Kidney (tissue), 14 donors: ENCODE data around the gene HCRT. TPM values are rescaled to one million over a fixed set of nuclear protein-coding genes. Genes with fewer than 3 reads are reported as not detected.

Experiments used
- DNase-seq, 5 donors: peaks; one replicate each; pipeline ENCODE4 v3.0.0-alpha.2; 2013 to 2020
- FAIRE-seq: peaks from 2 replicates; lab custom pipeline; 2012; peaks lifted over from hg19 to GRCh38; lab: Jason Lieb, UNC
- H3K27ac ChIP-seq, 2 donors: one replicate each; pipeline ENCODE4 v1.7.0; 2013; ENCODE audit warnings: low read depth in 2 of 2, low read length in 2 of 2, inconsistent platforms in 1 of 2
- H3K27me3 ChIP-seq: one replicate; pipeline ENCODE4 v1.7.1; 2013; ENCODE audit warnings: low read length, inconsistent platforms; ENCODE audit not compliant: control insufficient read depth, insufficient read depth
- H3K36me3 ChIP-seq, 3 donors: one replicate each; pipeline versions ENCODE4 v1.7.0 to v1.7.1; 2013; ENCODE audit warnings: low read length in 3 of 3, control low read depth in 1 of 3, inconsistent platforms in 1 of 3; ENCODE audit not compliant: insufficient read depth in 3 of 3, control insufficient read depth in 2 of 3
- H3K4me1 ChIP-seq, 3 donors: one replicate each; pipeline versions ENCODE4 v1.7.0 to v1.7.1; 2013; ENCODE audit warnings: low read length in 3 of 3, inconsistent platforms in 1 of 3, low read depth in 1 of 3; ENCODE audit not compliant: control insufficient read depth in 2 of 3, insufficient read depth in 2 of 3
- H3K4me3 ChIP-seq, 3 donors: one replicate each; pipeline versions ENCODE4 v1.7.0 to v1.8.1; 2013; ENCODE audit warnings: low read length in 3 of 3, control low read depth in 1 of 3, inconsistent platforms in 1 of 3
- H3K9ac ChIP-seq, 3 donors: one replicate each; pipeline versions ENCODE4 v1.7.0 to v1.7.1; 2013; ENCODE audit warnings: low read length in 3 of 3, control low read depth in 1 of 3, inconsistent platforms in 1 of 3
- H3K9me3 ChIP-seq, 3 donors: one replicate each; pipeline versions ENCODE4 v1.7.0 to v1.7.1; 2013; ENCODE audit warnings: low read length in 3 of 3, control low read depth in 1 of 3, inconsistent platforms in 1 of 3; ENCODE audit not compliant: control insufficient read depth in 2 of 3, insufficient read depth in 1 of 3
- intact Hi-C: fragments of 100-400 bp; cut with DNase I; formaldehyde crosslinking; loops from one replicate; pipeline ENCODE4 v1.11.1; 2022
- polyA plus RNA-seq: library from polyadenylated mRNA; stranded (reverse); fragments of 350-450 nt; fragmentation: Illumina TruSeq; extraction: RNeasy Lipid Tissue Mini Kit (QIAGEN cat#74804); gene quantifications from one replicate; pipeline ENCODE4 v1.2.3, GENCODE V29; 2014; ENCODE audit warnings: low read depth, low replicate concordance; ENCODE audit not compliant: insufficient read depth
- total RNA-seq: library from RNA; stranded (reverse); fragmentation: NEBNext Ultra II Directional; extraction: Animal tissue kit (Norgen Biotek cat#: 25700); gene quantifications from one replicate; pipeline ENCODE4 v1.2.1, GENCODE V29; 2021
- TF ChIP-seq, protein P1 (sequence below): IDR thresholded peaks from 3 replicates; pipeline ENCODE4 v1.5.1; 2012; ENCODE audit warnings: mild to moderate bottlenecking, moderate library complexity, borderline replicate concordance; ENCODE audit not compliant: insufficient read depth; ENCODE audit errors: extremely low read depth
- donor health status: control.
- donor health status: control.
- donor health status: control.
- donor health status: control.
- donor health status: control.
- donor health status: DM: yes; HTN: yes; CAD: no.
- donor health status: Normal renal cell carcinoma (clear cell type).

Gene HCRT
- total and polyA plus RNA-seq, 2 donors from 2014 or later, result not detected

- Histone ChIP-seq H3K9ac (no peak overlapping the region), H3K27me3 (no peaks in the 10 kb centered on the region), H3K27ac (no peak overlapping the region), H3K4me1 (peaks cover 0 to 13% (median 10%) of the 10 kb centered on the region in 3 donors), H3K36me3 (no peaks in the 10 kb centered on the region), H3K9me3 (no peaks in the 10 kb centered on the region), H3K4me3 (no peak overlapping the region)
- FAIRE-seq, result no peak
- intact Hi-C loops, result no loop called here
- TF ChIP-seq, protein P1, sequence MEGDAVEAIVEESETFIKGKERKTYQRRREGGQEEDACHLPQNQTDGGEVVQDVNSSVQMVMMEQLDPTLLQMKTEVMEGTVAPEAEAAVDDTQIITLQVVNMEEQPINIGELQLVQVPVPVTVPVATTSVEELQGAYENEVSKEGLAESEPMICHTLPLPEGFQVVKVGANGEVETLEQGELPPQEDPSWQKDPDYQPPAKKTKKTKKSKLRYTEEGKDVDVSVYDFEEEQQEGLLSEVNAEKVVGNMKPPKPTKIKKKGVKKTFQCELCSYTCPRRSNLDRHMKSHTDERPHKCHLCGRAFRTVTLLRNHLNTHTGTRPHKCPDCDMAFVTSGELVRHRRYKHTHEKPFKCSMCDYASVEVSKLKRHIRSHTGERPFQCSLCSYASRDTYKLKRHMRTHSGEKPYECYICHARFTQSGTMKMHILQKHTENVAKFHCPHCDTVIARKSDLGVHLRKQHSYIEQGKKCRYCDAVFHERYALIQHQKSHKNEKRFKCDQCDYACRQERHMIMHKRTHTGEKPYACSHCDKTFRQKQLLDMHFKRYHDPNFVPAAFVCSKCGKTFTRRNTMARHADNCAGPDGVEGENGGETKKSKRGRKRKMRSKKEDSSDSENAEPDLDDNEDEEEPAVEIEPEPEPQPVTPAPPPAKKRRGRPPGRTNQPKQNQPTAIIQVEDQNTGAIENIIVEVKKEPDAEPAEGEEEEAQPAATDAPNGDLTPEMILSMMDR, result no peak
- DNase-seq, result peak in 1 of 5 donors; percentile 67
These were observed 7.2 kb upstream of the HCRT start for GRCh38 chr17:42192189-42193126.

- H3K4me1 ChIP-seq, result peaks cover 0 to 13% (median 10%) of the 10 kb centered on the region in 3 donors
- intact Hi-C loops, result no loop called here
- no peak overlapping the region for H3K9ac ChIP-seq
- no peak for FAIRE-seq
- H3K27ac ChIP-seq, result no peak overlapping the region
- TF ChIP-seq, protein P1, result no peak
- H3K36me3 ChIP-seq, result no peaks in the 10 kb centered on the region
- no peaks in the 10 kb centered on the region for H3K27me3 ChIP-seq
- no peak overlapping the region for H3K4me3 ChIP-seq
- H3K9me3 ChIP-seq, result no peaks in the 10 kb centered on the region
- no peak for DNase-seq
These were observed 6.0 kb upstream of the HCRT start for GRCh38 chr17:42191275-42191608.

DNA sequence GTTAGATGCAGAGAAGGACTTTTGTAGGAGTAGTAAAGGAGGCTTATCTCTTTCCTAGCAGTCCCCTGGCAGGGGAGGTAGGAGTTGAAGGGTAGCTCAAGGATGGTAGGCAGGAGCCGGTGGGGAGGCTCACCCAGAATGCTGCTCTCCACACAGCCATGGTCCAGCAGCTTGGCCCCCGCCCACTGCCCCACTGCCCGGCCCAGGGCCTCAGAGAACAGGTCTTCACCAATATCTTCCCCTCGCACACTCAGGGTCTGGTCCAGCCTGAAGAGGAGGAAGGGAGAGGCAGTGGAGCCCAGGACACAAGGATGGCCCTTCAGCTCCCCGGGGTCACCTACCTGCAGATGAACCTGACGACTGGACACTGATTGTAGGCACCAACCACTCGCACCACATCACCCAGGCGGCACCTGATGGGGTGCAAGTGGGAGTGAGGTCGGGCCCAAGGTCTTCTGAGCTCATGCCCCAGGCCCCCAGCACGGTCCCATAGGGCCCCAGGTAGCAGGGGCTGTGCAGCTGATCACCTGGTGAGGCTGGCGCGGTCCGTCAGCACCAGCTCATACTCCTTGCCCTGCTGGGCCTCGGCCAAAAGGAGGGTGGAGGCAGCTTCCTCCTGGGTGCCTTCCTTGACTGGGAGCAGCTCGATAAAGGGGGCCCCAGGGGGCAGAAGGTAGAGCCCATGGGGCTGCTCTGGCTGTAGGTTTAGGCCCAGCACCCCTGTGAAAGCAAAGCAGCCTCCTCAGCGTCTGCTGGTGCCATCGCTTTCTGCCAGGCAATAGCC lies 5.4 kb upstream of the HCRT start:
- Histone ChIP-seq H3K36me3 (no peaks in the 10 kb centered on the region), H3K27ac (no peak overlapping the region), H3K27me3 (no peaks in the 10 kb centered on the region), H3K9ac (no peak overlapping the region), H3K9me3 (no peaks in the 10 kb centered on the region), H3K4me3 (no peak overlapping the region), H3K4me1 (peaks cover 0 to 13% (median 10%) of the 10 kb centered on the region in 3 donors)
- intact Hi-C loops, result no loop called here
- peak in 1 of 5 donors; percentile 72 for DNase-seq
- no peak for FAIRE-seq
- TF ChIP-seq, protein P1, result no peak
